Adrenal gland (tissue), 5 donors: ENCODE results near the gene TFF1.

Experiments
- POLR2A ChIP-seq, 2 donors: fragments of 450-650 bp; IDR thresholded peaks; one replicate each; pipeline ENCODE4 v1.6.1; 2017; ENCODE audit warnings: antibody characterized with exemption in 2 of 2, mild to moderate bottlenecking in 2 of 2, moderate library complexity in 1 of 2
- TF ChIP-seq, protein P1 (sequence below), 6 experiments: fragments of 450-650 bp in 4 of 6; fragments of 200-600 bp in 2 of 6; sonication (generic) in 1 of 6; IDR thresholded peaks; 1 replicate in 5 of 6; 2 replicates in 1 of 6; pipeline versions ENCODE4 v1.5.1 to v1.8.0; 2016 to 2021; ENCODE audit warnings: antibody characterized with exemption in 6 of 6, mild to moderate bottlenecking in 2 of 6, moderate library complexity in 1 of 6
- donor health status: DM: no; HTN: no; CAD: no.

GRCh38 chr21:42388740-42389448, 22.6 kb upstream of the TFF1 start:
- TF ChIP-seq, protein P1, sequence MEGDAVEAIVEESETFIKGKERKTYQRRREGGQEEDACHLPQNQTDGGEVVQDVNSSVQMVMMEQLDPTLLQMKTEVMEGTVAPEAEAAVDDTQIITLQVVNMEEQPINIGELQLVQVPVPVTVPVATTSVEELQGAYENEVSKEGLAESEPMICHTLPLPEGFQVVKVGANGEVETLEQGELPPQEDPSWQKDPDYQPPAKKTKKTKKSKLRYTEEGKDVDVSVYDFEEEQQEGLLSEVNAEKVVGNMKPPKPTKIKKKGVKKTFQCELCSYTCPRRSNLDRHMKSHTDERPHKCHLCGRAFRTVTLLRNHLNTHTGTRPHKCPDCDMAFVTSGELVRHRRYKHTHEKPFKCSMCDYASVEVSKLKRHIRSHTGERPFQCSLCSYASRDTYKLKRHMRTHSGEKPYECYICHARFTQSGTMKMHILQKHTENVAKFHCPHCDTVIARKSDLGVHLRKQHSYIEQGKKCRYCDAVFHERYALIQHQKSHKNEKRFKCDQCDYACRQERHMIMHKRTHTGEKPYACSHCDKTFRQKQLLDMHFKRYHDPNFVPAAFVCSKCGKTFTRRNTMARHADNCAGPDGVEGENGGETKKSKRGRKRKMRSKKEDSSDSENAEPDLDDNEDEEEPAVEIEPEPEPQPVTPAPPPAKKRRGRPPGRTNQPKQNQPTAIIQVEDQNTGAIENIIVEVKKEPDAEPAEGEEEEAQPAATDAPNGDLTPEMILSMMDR (IDR thresholded peaks at IDR 0.05): no peak
- no peak for TF ChIP-seq POLR2A (IDR thresholded peaks at IDR 0.05)
